Stimulated activated CD8-positive, alpha-beta memory T cell treated with anti-CD3 and anti-CD28 coated beads, Interleukin-4, amount 100 ng/mL, for 48 hours (primary cell): ENCODE results near the gene THBS3.
"Not testable (repeated sequence)": the region's sequence is repeated elsewhere in the genome, so short reads cannot be mapped to it uniquely, and the experiment has no call there.

Experiments
- DNase-seq: peaks from one replicate; pipeline ENCODE4 v3.0.0-alpha.2; 2020

The THBS3 gene

GRCh38 chr1:155172732-155173477 is 34.8 kb downstream of the THBS3 start, which contains the start of gene KRTCAP2:
Gene KRTCAP2, minus strand, starts transcription at chr1:155173304. Its CDS starts 80 bp downstream, at chr1:155173224.
- DNase-seq, result peak; percentile 97

DNA sequence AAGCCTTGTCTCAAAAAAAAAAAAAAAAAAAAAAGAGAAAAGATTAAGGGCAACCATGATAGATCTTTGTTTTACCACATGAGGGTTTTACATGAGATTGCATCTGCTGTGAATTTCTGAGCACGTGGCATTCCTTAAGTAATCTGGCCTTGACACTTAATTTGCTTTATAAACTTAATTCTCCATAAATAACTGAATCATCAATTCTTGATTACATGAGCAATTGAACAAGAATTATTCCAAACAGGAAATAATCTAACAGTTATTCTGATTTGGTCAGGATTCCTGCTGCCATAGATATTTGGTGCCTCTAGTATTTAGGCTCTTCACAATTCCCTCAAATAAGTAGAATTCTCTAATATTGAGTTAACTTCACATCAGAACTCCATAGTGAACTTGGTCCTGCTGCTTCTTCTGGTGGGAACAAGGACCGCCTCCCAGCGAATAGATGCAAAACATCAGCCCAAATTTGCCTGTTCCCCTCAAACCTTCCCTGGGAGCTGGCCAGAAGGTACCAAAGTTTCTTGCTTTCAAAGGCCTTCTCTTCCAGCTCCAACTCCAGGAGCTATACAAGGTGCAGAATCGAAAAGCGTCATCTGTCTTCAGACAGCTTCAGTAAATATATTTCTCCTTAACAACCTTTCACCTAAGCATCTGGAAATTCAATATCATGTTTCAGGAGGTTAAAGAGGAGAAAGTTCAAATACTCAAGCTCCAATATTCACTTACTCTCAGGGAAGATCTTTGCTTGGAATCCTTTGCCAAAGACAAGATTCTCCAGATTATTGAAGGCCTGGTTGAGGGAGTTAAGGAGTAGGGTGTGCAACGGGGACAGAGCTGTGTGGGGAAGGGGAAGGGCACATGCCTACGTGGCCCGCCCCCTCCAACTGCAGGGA is 35.6 kb downstream of the THBS3 start:
- peak; percentile 23 for DNase-seq

DNA sequence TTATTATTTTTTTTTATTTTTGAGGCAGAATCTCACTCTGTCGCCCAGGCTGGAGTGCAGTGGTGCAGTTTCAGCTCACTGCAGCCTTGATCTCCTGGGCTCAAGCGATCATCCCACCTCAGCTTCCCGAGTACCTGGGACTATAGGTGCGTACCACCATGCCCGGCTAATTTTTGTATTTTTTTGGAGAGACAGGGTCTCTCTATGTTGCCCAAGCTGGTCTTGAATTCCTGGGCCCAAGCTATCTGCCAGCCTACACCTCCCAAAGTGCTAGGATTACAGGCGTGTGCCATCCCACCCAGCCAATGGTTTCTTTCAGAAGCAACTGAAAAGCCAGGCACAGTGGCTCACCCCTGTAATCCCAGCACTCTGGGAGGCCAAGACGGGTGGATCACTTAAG is 36.9 kb downstream of the THBS3 start:
- peak; percentile 18 for DNase-seq

DNA sequence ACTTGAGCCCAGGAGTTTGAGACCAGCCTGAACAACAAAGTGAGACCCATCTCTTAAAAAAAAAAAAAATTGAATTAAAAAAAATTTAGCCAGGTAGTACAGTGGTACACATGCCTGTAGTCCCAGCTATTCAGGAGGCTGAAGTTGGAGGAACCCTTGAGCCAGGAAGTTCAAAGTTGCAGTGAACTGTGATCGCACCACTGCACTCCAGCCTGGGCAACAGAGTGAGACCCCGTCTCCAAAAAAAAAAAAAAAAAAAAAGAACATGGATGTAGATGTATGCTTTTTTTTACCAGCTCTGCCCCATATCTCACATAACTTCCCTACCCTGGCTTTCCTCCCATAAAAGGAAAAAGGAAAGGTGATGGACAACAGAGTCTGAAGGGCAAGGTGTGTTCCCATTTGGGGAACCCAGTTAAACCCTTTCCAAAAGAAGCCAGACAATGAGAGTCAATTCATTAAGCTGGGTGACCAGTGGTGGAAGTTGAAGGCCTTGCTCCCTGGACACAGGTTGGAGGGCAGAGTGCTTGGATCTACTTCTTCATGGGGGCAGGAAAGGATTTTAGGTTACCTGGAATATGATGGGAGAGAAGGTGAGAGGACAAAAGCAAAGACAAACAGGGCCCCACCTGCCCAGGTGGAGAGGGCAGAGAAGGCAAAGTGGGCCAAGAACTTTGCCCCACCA is 37.5 kb downstream of the THBS3 start:
- peak; percentile 7 for DNase-seq

GRCh38 chr1:155169541-155169940 is 38.2 kb downstream of the THBS3 start:
- peak; percentile 18 for DNase-seq

- DNase-seq, result no peak
Observed at GRCh38 chr1:155168456-155169210, 39.1 kb downstream of the THBS3 start.

- peak; percentile 13 for DNase-seq
Observed at GRCh38 chr1:155168105-155168445, 39.6 kb downstream of the THBS3 start.

DNA sequence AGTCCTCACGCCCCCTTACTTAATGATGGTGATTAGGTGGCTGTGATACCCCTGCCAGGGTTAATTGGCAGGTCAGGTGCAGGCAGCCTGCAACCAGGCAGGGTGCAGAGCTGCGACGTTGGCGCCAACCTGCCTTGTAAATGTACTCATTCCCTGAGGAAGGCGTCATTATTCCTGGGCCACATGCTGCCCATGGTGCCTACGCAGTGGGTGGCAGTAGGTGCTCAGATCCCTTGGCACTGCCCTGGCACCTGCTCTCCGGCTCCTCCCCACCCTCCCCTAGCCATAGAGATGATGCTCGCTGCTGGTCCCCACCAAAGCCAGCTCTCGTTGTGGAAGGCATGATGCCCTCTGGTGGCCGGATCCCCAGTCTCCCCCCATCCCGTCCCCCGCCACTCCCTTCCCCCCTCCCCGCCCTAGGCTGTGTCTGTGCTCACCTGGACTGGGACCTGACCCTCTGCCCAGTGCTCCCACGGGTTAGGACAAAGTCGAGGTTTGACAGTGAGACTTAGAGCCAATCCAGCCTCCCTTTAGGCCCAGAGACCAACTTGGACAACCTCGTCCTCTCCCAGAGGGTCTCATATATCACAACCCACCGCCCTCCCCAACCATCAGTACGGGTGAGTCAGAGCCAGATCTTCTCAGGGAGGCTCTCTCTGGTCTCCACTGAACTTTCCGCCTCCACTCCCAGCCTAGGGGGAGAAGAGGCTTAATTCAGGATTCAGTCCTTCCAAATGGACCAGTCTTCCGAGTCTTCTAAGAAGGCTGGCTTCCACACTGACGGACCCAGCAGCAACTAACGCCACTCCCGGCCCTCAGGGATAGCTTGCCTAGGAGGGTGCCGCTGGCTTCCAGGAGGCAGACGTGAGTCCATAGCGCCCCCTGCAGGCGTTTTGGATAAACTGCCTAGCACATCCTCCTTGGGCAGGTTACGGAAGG is 40.3 kb downstream of the THBS3 start:
- DNase-seq, result peak; percentile 95

DNA sequence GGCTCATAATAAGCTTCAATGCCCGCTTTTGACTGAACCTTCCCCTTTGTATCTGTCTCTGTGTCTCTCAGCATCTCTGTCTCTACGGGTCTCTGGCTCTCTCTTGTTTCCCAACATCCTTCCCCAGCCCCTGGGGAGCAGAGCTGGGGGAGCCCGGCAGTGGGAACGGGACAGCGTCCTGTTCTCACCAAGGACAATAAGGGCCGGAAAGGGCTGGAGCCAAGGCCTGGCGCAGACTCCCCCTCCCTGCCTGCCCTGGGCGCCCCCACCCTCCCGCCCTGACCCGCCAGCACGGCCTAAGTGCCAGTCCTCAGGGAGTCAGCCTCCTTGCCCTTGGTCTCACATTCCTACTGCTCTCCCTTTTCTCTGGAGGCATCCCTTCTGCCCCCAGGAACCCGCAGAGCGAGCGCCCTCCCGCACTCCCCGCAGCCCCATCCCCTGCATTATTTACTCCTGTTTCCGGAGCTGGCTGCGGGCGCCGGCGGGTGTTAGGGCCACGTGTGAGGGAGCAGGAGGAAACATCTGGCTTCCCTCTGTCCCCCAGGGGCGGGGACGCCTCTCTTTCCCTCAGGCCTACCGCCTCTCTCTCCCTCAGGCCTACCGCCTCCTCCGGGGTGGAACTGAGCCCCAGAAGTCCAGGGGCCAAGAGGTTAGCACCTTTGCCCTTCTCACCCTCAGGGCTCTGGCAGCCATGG is 41.1 kb downstream of the THBS3 start:
- peak; percentile 20 for DNase-seq

GRCh38 chr1:155166051-155166470 is 41.6 kb downstream of the THBS3 start:
- peak; percentile 21 for DNase-seq

DNA sequence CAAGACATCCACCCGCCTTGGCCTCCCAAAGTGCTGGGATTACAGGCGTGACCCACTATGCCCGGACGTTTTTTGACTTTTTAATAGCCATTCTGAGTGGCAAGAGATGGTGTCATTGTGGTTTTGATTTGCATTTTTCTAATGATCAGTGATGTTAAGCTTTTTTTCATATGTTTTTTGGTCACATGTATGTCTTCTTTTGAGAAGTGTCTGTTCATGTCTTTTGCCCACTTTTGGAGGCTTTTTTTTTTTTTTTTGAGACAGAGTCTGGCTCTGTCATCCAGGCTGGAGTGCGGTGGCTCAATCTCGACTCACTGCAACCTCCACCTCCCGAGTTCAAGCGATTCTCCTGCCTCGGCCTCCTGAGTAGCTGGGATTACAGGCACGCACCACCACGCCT is 43.1 kb downstream of the THBS3 start:
- DNase-seq, result not testable (repeated sequence)

DNA sequence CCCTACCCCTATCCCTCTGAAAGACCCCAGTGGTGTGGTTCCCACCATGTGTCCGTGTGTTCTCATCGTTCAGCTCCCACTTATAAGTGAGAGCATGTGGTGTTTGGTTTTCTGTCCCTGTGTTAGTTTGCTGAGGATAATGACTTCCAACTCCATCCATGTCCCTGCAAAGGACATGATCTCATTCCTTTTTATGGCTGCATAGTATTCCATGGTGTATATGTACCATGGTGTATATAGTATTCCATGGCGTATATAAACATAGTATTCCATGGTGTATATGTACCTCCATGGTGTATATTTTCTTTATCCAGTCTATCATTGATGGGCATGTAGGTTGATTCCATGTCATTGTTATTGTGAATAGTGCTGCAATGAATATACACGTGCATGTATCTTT is 43.9 kb downstream of the THBS3 start:
- DNase-seq, result not testable (repeated sequence)

GRCh38 chr1:155162631-155163030 is 45.1 kb downstream of the THBS3 start:
- not testable (repeated sequence) for DNase-seq

- no peak for DNase-seq
Observed at GRCh38 chr1:155160128-155160527, 47.6 kb downstream of the THBS3 start.

- no peak for DNase-seq
Observed at GRCh38 chr1:155158991-155159390, 48.7 kb downstream of the THBS3 start.

GRCh38 chr1:155155996-155156643 is 51.6 kb downstream of the THBS3 start:
- DNase-seq, result not testable (repeated sequence)
